Fibroblast of mammary gland (primary cell): ENCODE measurements around the gene USP24.
"Not testable (repeated sequence)": the region's sequence is repeated elsewhere in the genome, so short reads cannot be mapped to it uniquely, and the experiment has no call there.

Experiments
- DNase-seq: peaks from one replicate; pipeline ENCODE4 v3.0.0-alpha.2; 2010; ENCODE audit warnings: low read depth
- H3K4me3 ChIP-seq: 2 replicates; pipeline ENCODE4 v1.5.1; 2011; ENCODE audit warnings: low read depth, mild to moderate bottlenecking, low read length, moderate library complexity; ENCODE audit not compliant: control insufficient read depth
- CTCF ChIP-seq: conservative IDR thresholded peaks from 2 replicates; pipeline ENCODE4 v1.5.1; 2011; ENCODE audit warnings: low read depth, low read length, inconsistent platforms; ENCODE audit not compliant: control insufficient read depth, insufficient read depth

USP24 gene

GRCh38 chr1:55192093-55192492 is 23.1 kb downstream of the USP24 start:
- no peak overlapping the region for H3K4me3 ChIP-seq
- no peak for DNase-seq
- TF ChIP-seq CTCF, result no peak

GRCh38 chr1:55191219-55191952 is 23.8 kb downstream of the USP24 start:
- not testable (repeated sequence) for DNase-seq, H3K4me3 ChIP-seq

GRCh38 chr1:55190109-55190508 is 25.1 kb downstream of the USP24 start:
- TF ChIP-seq CTCF, result no peak
- no peak for DNase-seq
- H3K4me3 ChIP-seq, result no peak overlapping the region

GRCh38 chr1:55188909-55189308 is 26.3 kb downstream of the USP24 start:
- no peak for TF ChIP-seq CTCF
- no peak for DNase-seq
- H3K4me3 ChIP-seq, result no peak overlapping the region

- TF ChIP-seq CTCF, result no peak
- no peak overlapping the region for H3K4me3 ChIP-seq
- DNase-seq, result no peak
Measured at GRCh38 chr1:55185832-55186231, 29.3 kb downstream of the USP24 start.

- TF ChIP-seq CTCF, result no peak
- DNase-seq, result no peak
- H3K4me3 ChIP-seq, result no peak overlapping the region
Measured at GRCh38 chr1:55184859-55185258, 30.3 kb downstream of the USP24 start.

GRCh38 chr1:55181666-55182065 is 33.5 kb downstream of the USP24 start:
- no peak for TF ChIP-seq CTCF
- no peak overlapping the region for H3K4me3 ChIP-seq
- no peak for DNase-seq
